Endodermal cell (in vitro differentiated cells): ENCODE measurements around the gene MAVS. TPM values are rescaled to one million over a fixed set of nuclear protein-coding genes. Genes with fewer than 3 reads are reported as not detected.
A peak's percentile ranks its signal among the peaks of the same experiment; 100 is the strongest.

Source experiments
- DNase-seq: peaks from one replicate; pipeline ENCODE4 v3.0.0-alpha.2; 2017
- H3K27ac ChIP-seq: 2 replicates; pipeline ENCODE4 v1.5.1; 2013; ENCODE audit warnings: mild to moderate bottlenecking, low read depth, low read length, moderate library complexity
- H3K27me3 ChIP-seq: 2 replicates; pipeline ENCODE4 v1.6.1; 2013; ENCODE audit warnings: mild to moderate bottlenecking, low read length, moderate library complexity; ENCODE audit not compliant: insufficient read depth, control insufficient read depth, poor library complexity, severe bottlenecking
- H3K36me3 ChIP-seq: 2 replicates; pipeline ENCODE4 v1.7.0; 2013; ENCODE audit warnings: mild to moderate bottlenecking, low read length, moderate library complexity; ENCODE audit not compliant: control insufficient read depth, insufficient read depth
- H3K4me1 ChIP-seq: one replicate; pipeline ENCODE4 v1.7.0; 2013; ENCODE audit warnings: low read length; ENCODE audit not compliant: control insufficient read depth, insufficient read depth
- H3K4me3 ChIP-seq: 2 replicates; pipeline ENCODE4 v1.5.1; 2013; ENCODE audit warnings: mild to moderate bottlenecking, low read length, moderate library complexity
- H3K9ac ChIP-seq: 2 replicates; pipeline ENCODE4 v1.6.1; 2013; ENCODE audit warnings: mild to moderate bottlenecking, low read length, moderate library complexity; ENCODE audit not compliant: poor library complexity, severe bottlenecking; ENCODE audit errors: extremely low read depth
- H3K9me3 ChIP-seq: 2 replicates; pipeline ENCODE4 v1.6.1; 2013; ENCODE audit warnings: mild to moderate bottlenecking, low read length, moderate library complexity; ENCODE audit not compliant: control insufficient read depth
- H3K27ac Mint-ChIP-seq: 2 replicates; pipeline ENCODE4 v1.8.0; 2020; ENCODE audit warnings: mixed read lengths
- H3K27me3 Mint-ChIP-seq: 2 replicates; pipeline ENCODE4 v1.8.0; 2021; ENCODE audit warnings: mild to moderate bottlenecking, mixed read lengths; ENCODE audit not compliant: insufficient read depth
- H3K36me3 Mint-ChIP-seq: 2 replicates; pipeline ENCODE4 v1.8.0; 2020; ENCODE audit warnings: low read depth, mixed read lengths
- H3K4me1 Mint-ChIP-seq: 2 replicates; pipeline ENCODE4 v1.8.0; 2020; ENCODE audit warnings: mixed read lengths
- H3K4me3 Mint-ChIP-seq: 2 replicates; pipeline ENCODE4 v1.8.0; 2020; ENCODE audit warnings: mild to moderate bottlenecking, moderate library complexity, mixed read lengths
- H3K9me3 Mint-ChIP-seq: 2 replicates; pipeline ENCODE4 v1.8.0; 2020; ENCODE audit warnings: mild to moderate bottlenecking, mixed read lengths
- WGBS, 2 experiments: methylation state at CpG; one replicate each; pipeline versions ENCODE4 v1.1.5 to v1.1.7; 2013; ENCODE audit warnings: missing lambda C conversion rate in 2 of 2, mixed read lengths in 1 of 2; ENCODE audit not compliant: insufficient coverage in 1 of 2, insufficient read length in 1 of 2; 5-methylcytosine and 5-hydroxymethylcytosine counted together
- total RNA-seq, 2 donors: library from RNA; stranded (reverse); fragmentation: NEBNext Ultra II Directional in 1 of 2; extraction: Animal tissue kit (Norgen Biotek cat#: 25700) in 1 of 2; gene quantifications; 2 replicates in 1 of 2; 3 replicates in 1 of 2; pipeline ENCODE4 v1.2.1, GENCODE V29; 2021
- TF ChIP-seq, protein P1 (sequence below): fragments of 200-600 bp; sonication (generic); conservative IDR thresholded peaks from 2 replicates; pipeline ENCODE4 v1.5.0; 2021; ENCODE audit warnings: antibody characterized with exemption, mild to moderate bottlenecking

The MAVS gene
- total RNA-seq, 2 donors from 2014 or later = 43.1 to 43.2 TPM

DNA sequence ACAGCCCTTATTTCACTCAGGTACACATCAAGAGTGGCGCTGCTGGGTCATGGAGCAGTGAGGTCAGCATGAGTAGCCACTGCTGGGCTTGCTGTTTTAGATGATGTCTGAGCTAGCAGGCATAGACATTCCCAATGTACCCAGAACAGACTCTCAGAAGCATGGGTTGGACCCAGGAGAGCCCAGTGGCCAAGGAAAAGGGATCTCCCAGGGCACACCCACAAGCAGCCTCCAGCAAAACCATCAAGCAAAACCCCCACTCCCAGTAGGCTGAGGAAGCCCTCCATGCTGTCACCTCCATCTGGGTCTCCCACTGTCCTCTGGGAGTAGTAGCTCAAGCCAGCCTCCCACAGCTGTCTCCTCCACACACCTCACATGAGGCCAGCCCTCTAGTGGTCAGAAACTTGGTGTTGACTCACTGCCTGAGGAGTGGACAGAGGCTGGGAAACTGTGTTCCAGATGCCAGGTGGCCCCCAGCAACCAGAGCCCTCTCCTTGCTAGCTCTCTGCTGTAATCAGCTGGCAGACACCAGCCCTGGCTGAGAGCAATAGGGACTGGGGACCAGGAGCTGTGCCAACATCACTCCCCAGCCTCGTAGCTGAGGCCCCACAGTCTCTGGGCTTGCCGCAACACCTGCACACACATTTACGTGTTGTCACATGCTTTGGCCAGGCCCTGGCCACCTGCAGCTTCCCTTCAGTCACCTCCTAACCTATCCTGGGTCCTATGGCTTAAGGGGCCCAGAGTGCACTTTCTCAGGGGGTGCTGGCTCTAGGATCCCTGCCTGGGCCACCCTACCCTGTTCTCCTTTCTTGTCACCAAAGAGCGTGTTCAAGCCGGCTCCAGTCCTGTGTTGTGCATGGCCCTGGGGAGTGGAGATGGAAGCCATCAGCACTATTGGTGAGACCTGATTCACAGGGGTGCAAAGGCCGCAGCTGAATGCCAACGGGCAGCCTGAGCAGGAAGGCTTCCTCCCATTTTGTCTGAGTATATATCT, 28.2 kb upstream of the MAVS start:
- no peak overlapping the region for H3K9ac ChIP-seq
- peak; percentile 93 for DNase-seq
- H3K9me3 ChIP-seq = no peaks in the 10 kb centered on the region
- no peaks in the 10 kb centered on the region for H3K27me3 ChIP-seq
- Mint-ChIP-seq H3K27ac (peak overlapping the region; percentile 13), H3K9me3 (no peaks in the 10 kb centered on the region), H3K4me1 (peaks cover 2% of the 10 kb centered on the region), H3K36me3 (peaks cover 4% of the 10 kb centered on the region), H3K27me3 (peaks cover 8% of the 10 kb centered on the region), H3K4me3 (peak overlapping the region; percentile 78)
- no peak overlapping the region for H3K4me3 ChIP-seq
- no peak overlapping the region for H3K27ac ChIP-seq
- peaks cover 4% of the 10 kb centered on the region for H3K4me1 ChIP-seq
- whole genome bisulfite sequencing, 2 experiments = 97% methylated on average over 7 to 8 of the region's 8 CpGs
- TF ChIP-seq, protein P1, sequence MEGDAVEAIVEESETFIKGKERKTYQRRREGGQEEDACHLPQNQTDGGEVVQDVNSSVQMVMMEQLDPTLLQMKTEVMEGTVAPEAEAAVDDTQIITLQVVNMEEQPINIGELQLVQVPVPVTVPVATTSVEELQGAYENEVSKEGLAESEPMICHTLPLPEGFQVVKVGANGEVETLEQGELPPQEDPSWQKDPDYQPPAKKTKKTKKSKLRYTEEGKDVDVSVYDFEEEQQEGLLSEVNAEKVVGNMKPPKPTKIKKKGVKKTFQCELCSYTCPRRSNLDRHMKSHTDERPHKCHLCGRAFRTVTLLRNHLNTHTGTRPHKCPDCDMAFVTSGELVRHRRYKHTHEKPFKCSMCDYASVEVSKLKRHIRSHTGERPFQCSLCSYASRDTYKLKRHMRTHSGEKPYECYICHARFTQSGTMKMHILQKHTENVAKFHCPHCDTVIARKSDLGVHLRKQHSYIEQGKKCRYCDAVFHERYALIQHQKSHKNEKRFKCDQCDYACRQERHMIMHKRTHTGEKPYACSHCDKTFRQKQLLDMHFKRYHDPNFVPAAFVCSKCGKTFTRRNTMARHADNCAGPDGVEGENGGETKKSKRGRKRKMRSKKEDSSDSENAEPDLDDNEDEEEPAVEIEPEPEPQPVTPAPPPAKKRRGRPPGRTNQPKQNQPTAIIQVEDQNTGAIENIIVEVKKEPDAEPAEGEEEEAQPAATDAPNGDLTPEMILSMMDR = peak; percentile 83
- H3K36me3 ChIP-seq = peaks cover 11% of the 10 kb centered on the region

DNA sequence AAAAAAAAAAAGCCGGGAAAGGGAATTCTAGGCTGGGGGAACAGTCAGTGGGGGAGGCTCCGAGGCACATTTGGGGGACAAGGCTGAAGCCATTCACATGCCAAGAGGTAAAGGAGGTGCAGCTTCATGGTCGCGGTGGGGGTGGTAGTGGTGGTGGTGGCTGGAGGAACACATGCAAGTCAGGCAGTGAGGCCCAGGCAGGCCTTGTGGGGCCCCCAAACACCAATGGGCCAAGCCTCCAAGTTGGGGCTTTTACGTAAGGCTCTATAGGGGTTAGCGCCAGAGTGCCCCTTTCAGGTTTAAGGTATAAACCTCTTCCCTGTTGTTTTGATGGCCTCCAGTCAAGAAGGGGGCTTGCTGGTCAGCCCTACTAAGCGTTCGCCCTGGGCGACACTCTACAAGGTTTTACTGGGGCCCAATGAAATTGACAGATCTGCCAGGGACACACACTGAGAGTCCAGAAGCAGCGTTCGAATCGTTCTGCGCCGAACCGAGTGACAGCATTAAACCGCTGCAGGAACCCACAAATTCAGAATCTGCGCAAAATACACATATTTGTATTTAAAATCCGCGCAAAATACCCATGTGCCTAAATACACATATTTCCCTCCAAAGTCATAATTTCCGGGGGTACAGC, 27.1 kb upstream of the MAVS start:
- Mint-ChIP-seq H3K9me3 (no peaks in the 10 kb centered on the region), H3K36me3 (peaks cover 4% of the 10 kb centered on the region), H3K27ac (no peak overlapping the region), H3K4me1 (peaks cover 2% of the 10 kb centered on the region), H3K27me3 (peaks cover 8% of the 10 kb centered on the region), H3K4me3 (peak overlapping the region; percentile 78)
- Histone ChIP-seq H3K9me3 (no peaks in the 10 kb centered on the region), H3K4me1 (peaks cover 4% of the 10 kb centered on the region), H3K27ac (peak overlapping the region; percentile 97), H3K4me3 (peak overlapping the region; percentile 91), H3K9ac (peak overlapping the region; percentile 97), H3K36me3 (peaks cover 11% of the 10 kb centered on the region), H3K27me3 (no peaks in the 10 kb centered on the region)
- DNase-seq = no peak
- TF ChIP-seq, protein P1 = no peak
- 83 to 86% methylated on average over 16 to 20 of the region's 20 CpGs for WGBS, 2 experiments

DNA sequence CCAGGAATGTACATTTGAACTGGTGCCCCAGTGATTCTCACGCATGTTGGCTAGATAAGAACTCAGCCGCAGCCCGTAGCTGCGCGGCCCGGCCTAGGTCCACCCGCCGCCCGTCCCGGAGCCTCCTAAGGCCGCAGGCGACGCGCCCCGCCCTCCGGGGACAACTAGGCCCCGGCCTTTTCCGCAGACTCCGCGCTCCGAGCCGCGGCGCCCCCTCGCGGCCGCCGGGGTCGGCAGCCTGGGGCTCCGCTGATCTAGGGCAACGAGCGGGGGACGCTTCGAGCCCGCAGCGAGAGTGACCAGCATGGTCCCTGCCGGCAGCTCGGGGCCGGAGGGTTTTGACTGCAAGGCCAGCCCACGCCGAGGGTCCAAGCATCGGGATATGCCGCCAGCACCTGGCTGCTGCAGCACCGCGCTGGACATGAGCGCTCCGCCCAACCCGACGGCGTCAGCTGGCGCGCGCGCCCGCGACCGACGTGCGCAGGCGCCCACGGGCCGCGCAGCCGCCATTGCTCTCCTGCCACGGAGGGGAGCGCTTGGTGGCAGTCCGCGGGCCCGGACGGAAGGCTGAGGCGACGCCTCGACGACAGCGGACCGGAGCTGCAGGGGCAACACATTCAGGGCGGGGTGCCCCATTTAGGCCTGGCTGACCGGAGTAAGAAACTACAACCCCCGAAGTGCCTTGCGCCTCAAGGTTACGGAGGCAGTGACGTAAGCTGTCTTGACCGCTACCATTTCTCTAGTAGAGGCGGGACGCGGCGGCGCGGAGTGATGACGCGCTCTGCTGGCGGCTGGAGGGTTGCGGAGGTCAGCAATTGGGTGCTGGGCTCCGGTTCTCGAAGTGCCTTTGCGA, 26.4 kb upstream of the MAVS start, which contains the start of gene AP5S1:
Gene AP5S1 (plus strand): TSS at position 500 of the 853 bp plus-strand sequence. CDS start 1,571 bp downstream, outside the sequence.
- Histone ChIP-seq H3K27ac (peak within 1 kb of the TSS; percentile 97), H3K4me1 (peaks cover 4% of the 10 kb centered on the region), H3K36me3 (peaks cover 11% of the 10 kb centered on the region), H3K9ac (peak within 1 kb of the TSS; percentile 97), H3K27me3 (no peaks in the 10 kb centered on the region), H3K9me3 (no peaks in the 10 kb centered on the region), H3K4me3 (peak within 1 kb of the TSS; percentile 91)
- Mint-ChIP-seq H3K4me3 (peak within 1 kb of the TSS; percentile 78), H3K9me3 (no peaks in the 10 kb centered on the region), H3K27ac (peak within 1 kb of the TSS; percentile 94), H3K27me3 (peaks cover 8% of the 10 kb centered on the region), H3K36me3 (peaks cover 4% of the 10 kb centered on the region), H3K4me1 (peaks cover 2% of the 10 kb centered on the region)
- DNase-seq = peak; percentile 99
- TF ChIP-seq, protein P1 = peak; percentile 99
- 0 to 1% methylated on average over 44 to 96 of the region's 96 CpGs for WGBS, 2 experiments
